Prostate gland (tissue), 2 donors: ENCODE measurements around the gene FYB2.

Experiments
- CTCF ChIP-seq, 4 experiments: fragments of 200-600 bp in 2 of 4; fragments of 450-650 bp in 2 of 4; sonication (generic) in 2 of 4; IDR thresholded peaks; 1 replicate in 3 of 4; 2 replicates in 1 of 4; pipeline ENCODE4 v1.5.1; 2016 to 2019; ENCODE audit warnings: antibody characterized with exemption in 4 of 4, mild to moderate bottlenecking in 2 of 4, moderate library complexity in 2 of 4
- POLR2A ChIP-seq: fragments of 450-650 bp; IDR thresholded peaks from one replicate; pipeline ENCODE4 v1.6.1; 2016; ENCODE audit warnings: antibody characterized with exemption, mild to moderate bottlenecking
- POLR2AphosphoS5 ChIP-seq: sonication (generic); formaldehyde crosslinking; IDR thresholded peaks from one replicate; pipeline ENCODE4 v1.6.1; 2017; ENCODE audit warnings: antibody characterized with exemption

- no peak for TF ChIP-seq POLR2A
- no peak for TF ChIP-seq CTCF (IDR thresholded peaks at IDR 0.05)
- no peak for TF ChIP-seq POLR2AphosphoS5
Observed at GRCh38 chr1:56814205-56814604, 5.0 kb downstream of the FYB2 start.
